Measurements from ENCODE around the gene HPD.

The HPD gene

DNA sequence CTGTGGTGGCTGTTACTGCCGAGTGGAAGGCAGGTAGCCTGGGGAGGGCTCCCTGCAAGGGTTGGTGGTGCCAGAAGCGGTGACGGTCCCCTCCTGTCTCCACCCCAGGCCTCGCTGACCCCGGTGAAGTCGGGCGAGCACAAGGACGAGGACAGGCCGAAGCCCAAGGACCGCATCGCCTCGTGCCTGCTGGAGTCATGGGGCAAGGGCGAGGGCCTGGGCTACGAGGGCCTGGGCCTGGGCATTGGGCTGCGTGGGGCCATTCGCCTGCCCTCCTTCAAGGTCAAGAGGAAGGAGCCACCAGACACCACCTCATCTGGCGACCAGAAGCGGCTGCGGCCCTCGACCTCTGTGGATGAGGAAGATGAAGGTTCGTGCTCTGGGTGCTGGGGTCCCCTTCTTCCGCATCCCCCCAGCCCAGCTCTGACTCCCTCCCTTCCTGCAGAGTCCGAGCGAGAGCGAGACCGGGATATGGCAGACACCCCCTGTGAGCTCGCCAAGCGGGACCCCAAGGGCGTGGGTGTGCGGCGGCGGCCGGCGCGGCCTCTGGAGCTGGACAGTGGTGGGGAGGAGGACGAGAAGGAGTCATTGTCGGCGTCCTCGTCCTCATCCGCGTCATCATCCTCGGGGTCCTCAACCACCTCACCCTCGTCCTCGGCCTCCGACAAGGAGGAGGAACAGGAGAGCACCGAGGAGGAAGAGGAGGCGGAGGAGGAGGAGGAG is 41.6 kb downstream of the HPD start:
- no peak overlapping the region for H3K9ac ChIP-seq (ENCODE audit: low read depth, low read length)
- ATAC-seq (ENCODE audit: insufficient read depth, low read depth) (no peak), DNase-seq (no peak)
- H3K27me3 ChIP-seq (ENCODE audit: insufficient read depth, low read length, poor library complexity) = no peaks in the 10 kb centered on the region
- H3K9me3 ChIP-seq (ENCODE audit: insufficient read depth, low read length, severe bottlenecking) = no peaks in the 10 kb centered on the region
- no peak overlapping the region for H3K4me3 ChIP-seq (ENCODE audit: low read depth in 1 of 2, low read length in 2 of 2)
- H3K27ac ChIP-seq (ENCODE audit: low read length) = no peak overlapping the region
- no peak for TF ChIP-seq EZH2 (IDR thresholded peaks at IDR 0.05; ENCODE audit: borderline replicate concordance, low read depth, low read length, severe bottlenecking)
- no peak for TF ChIP-seq CTCF (IDR thresholded peaks at IDR 0.05; ENCODE audit: borderline replicate concordance, extremely low read depth, low read length, poor library complexity, severe bottlenecking)
- no peak overlapping the region for H2AFZ ChIP-seq (ENCODE audit: low read depth, low read length)
- H3K79me2 ChIP-seq (ENCODE audit: insufficient read depth, low read length) = peaks cover 68% of the 10 kb centered on the region
- peaks cover 93% of the 10 kb centered on the region for H3K36me3 ChIP-seq (ENCODE audit: insufficient read depth, low read length)
- H3K4me1 ChIP-seq (ENCODE audit: insufficient read depth, low read length) = peaks cover 18% of the 10 kb centered on the region
- peaks cover 58% of the 10 kb centered on the region for H4K20me1 ChIP-seq (ENCODE audit: insufficient read depth, low read length)
- H3K4me2 ChIP-seq (ENCODE audit: insufficient read depth, low read length) = no peak overlapping the region

DNA sequence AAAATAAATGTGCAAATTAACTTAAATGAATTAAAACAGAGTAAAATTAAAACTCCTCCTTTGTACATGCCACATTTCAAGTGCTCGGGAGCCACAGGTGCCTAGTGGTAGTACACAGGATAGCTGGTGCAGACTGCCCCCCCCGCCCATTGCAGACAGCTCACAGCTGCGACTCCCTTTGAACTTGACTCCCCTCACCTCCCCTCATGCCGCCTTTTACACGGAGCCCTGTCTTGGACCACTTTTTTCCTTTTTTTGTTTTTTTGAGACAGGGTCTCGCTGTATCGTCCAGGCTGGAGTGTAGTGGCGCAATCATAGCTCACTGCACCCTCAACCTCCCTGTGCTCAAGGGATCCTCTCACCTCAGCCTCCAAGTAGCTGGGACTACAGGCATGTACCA is 43.4 kb downstream of the HPD start:
- Histone ChIP-seq H3K9me3 (ENCODE audit: insufficient read depth, low read length, severe bottlenecking) (no peaks in the 10 kb centered on the region), H3K27me3 (ENCODE audit: insufficient read depth, low read length, poor library complexity) (no peaks in the 10 kb centered on the region), H3K4me2 (ENCODE audit: insufficient read depth, low read length) (no peak overlapping the region), H3K4me1 (ENCODE audit: insufficient read depth, low read length) (peaks cover 37% of the 10 kb centered on the region), H3K9ac (ENCODE audit: low read depth, low read length) (no peak overlapping the region), H3K79me2 (ENCODE audit: insufficient read depth, low read length) (peaks cover 86% of the 10 kb centered on the region), H2AFZ (ENCODE audit: low read depth, low read length) (no peak overlapping the region), H3K4me3 (ENCODE audit: low read depth in 1 of 2, low read length in 2 of 2) (no peak overlapping the region), H3K36me3 (ENCODE audit: insufficient read depth, low read length) (peaks cover 87% of the 10 kb centered on the region), H4K20me1 (ENCODE audit: insufficient read depth, low read length) (peaks cover 72% of the 10 kb centered on the region), H3K27ac (ENCODE audit: low read length) (no peak overlapping the region)
- no peak for ATAC-seq (ENCODE audit: insufficient read depth, low read depth)
- TF ChIP-seq EZH2 (IDR thresholded peaks at IDR 0.05; ENCODE audit: borderline replicate concordance, low read depth, low read length, severe bottlenecking) (no peak), CTCF (IDR thresholded peaks at IDR 0.05; ENCODE audit: borderline replicate concordance, extremely low read depth, low read length, poor library complexity, severe bottlenecking) (no peak)
- DNase-seq = peak; percentile 41

GRCh38 chr12:121814429-121815119 is 44.1 kb downstream of the HPD start:
- H3K79me2 ChIP-seq (ENCODE audit: insufficient read depth, low read length) = peaks cover 86% of the 10 kb centered on the region
- H3K9me3 ChIP-seq (ENCODE audit: insufficient read depth, low read length, severe bottlenecking) = no peaks in the 10 kb centered on the region
- H2AFZ ChIP-seq (ENCODE audit: low read depth, low read length) = no peak overlapping the region
- H3K27me3 ChIP-seq (ENCODE audit: insufficient read depth, low read length, poor library complexity) = no peaks in the 10 kb centered on the region
- no peak for ATAC-seq (ENCODE audit: insufficient read depth, low read depth)
- no peak overlapping the region for H3K9ac ChIP-seq (ENCODE audit: low read depth, low read length)
- H3K4me3 ChIP-seq (ENCODE audit: low read depth in 1 of 2, low read length in 2 of 2) = no peak overlapping the region
- TF ChIP-seq CTCF (IDR thresholded peaks at IDR 0.05; ENCODE audit: borderline replicate concordance, extremely low read depth, low read length, poor library complexity, severe bottlenecking) (no peak), EZH2 (IDR thresholded peaks at IDR 0.05; ENCODE audit: borderline replicate concordance, low read depth, low read length, severe bottlenecking) (no peak)
- peaks cover 87% of the 10 kb centered on the region for H3K36me3 ChIP-seq (ENCODE audit: insufficient read depth, low read length)
- H3K4me2 ChIP-seq (ENCODE audit: insufficient read depth, low read length) = no peak overlapping the region
- no peak overlapping the region for H3K27ac ChIP-seq (ENCODE audit: low read length)
- peaks cover 44% of the 10 kb centered on the region for H3K4me1 ChIP-seq (ENCODE audit: insufficient read depth, low read length)
- peaks cover 72% of the 10 kb centered on the region for H4K20me1 ChIP-seq (ENCODE audit: insufficient read depth, low read length)
- no peak for DNase-seq
